ENCODE measurements around the gene SMPD1.
A peak's percentile ranks its signal among the peaks of the same experiment; 100 is the strongest.

Gene SMPD1

GRCh38 chr11:6389905-6390717, at the start of gene SMPD1:
TSS of gene SMPD1 (plus strand) at chr11:6390474. CDS start at chr11:6390599, 125 bp downstream.
- H3K27me3 Mint-ChIP-seq, result no peaks in the 10 kb centered on the region
- H3K36me3 Mint-ChIP-seq, result peaks cover 3% of the 10 kb centered on the region
- H3K4me1 Mint-ChIP-seq (ENCODE audit: low read depth), result peaks cover 60% of the 10 kb centered on the region
- no peaks in the 10 kb centered on the region for H3K9me3 Mint-ChIP-seq (ENCODE audit: low read depth)
- H3K27ac Mint-ChIP-seq, result peak within 1 kb of the TSS; percentile 98
- peak within 1 kb of the TSS; percentile 87 for H3K4me3 Mint-ChIP-seq

GRCh38 chr11:6345366-6345765, 44.9 kb upstream of the SMPD1 start:
- Mint-ChIP-seq H3K9me3 (ENCODE audit: low read depth) (no peaks in the 10 kb centered on the region), H3K4me1 (ENCODE audit: low read depth) (no peaks in the 10 kb centered on the region), H3K27ac (no peak overlapping the region), H3K4me3 (no peak overlapping the region), H3K36me3 (no peaks in the 10 kb centered on the region), H3K27me3 (no peaks in the 10 kb centered on the region)

- H3K36me3 Mint-ChIP-seq, result no peaks in the 10 kb centered on the region
- no peaks in the 10 kb centered on the region for H3K9me3 Mint-ChIP-seq (ENCODE audit: low read depth)
- H3K27me3 Mint-ChIP-seq, result no peaks in the 10 kb centered on the region
- H3K4me3 Mint-ChIP-seq, result no peak overlapping the region
- peaks cover 2% of the 10 kb centered on the region for H3K4me1 Mint-ChIP-seq (ENCODE audit: low read depth)
- H3K27ac Mint-ChIP-seq, result no peak overlapping the region
Observed at GRCh38 chr11:6350043-6350442, 40.2 kb upstream of the SMPD1 start.

GRCh38 chr11:6350486-6350885, 39.8 kb upstream of the SMPD1 start:
- no peaks in the 10 kb centered on the region for H3K27me3 Mint-ChIP-seq
- H3K9me3 Mint-ChIP-seq (ENCODE audit: low read depth), result no peaks in the 10 kb centered on the region
- H3K4me3 Mint-ChIP-seq, result no peak overlapping the region
- H3K36me3 Mint-ChIP-seq, result no peaks in the 10 kb centered on the region
- peaks cover 2% of the 10 kb centered on the region for H3K4me1 Mint-ChIP-seq (ENCODE audit: low read depth)
- H3K27ac Mint-ChIP-seq, result no peak overlapping the region

- H3K27ac Mint-ChIP-seq, result peak overlapping the region; percentile 35
- no peaks in the 10 kb centered on the region for H3K9me3 Mint-ChIP-seq (ENCODE audit: low read depth)
- no peaks in the 10 kb centered on the region for H3K27me3 Mint-ChIP-seq
- no peak overlapping the region for H3K4me3 Mint-ChIP-seq
- peaks cover 2% of the 10 kb centered on the region for H3K4me1 Mint-ChIP-seq (ENCODE audit: low read depth)
- H3K36me3 Mint-ChIP-seq, result no peaks in the 10 kb centered on the region
Observed at GRCh38 chr11:6351782-6352382, 38.4 kb upstream of the SMPD1 start.

GRCh38 chr11:6353367-6353987, 36.8 kb upstream of the SMPD1 start:
- peaks cover 4% of the 10 kb centered on the region for H3K4me1 Mint-ChIP-seq (ENCODE audit: low read depth)

GRCh38 chr11:6354651-6355485, 35.4 kb upstream of the SMPD1 start:
- H3K27me3 Mint-ChIP-seq, result no peaks in the 10 kb centered on the region
- no peak overlapping the region for H3K27ac Mint-ChIP-seq
- H3K4me3 Mint-ChIP-seq, result no peak overlapping the region
- H3K4me1 Mint-ChIP-seq (ENCODE audit: low read depth), result peaks cover 4% of the 10 kb centered on the region
- no peaks in the 10 kb centered on the region for H3K36me3 Mint-ChIP-seq
- no peaks in the 10 kb centered on the region for H3K9me3 Mint-ChIP-seq (ENCODE audit: low read depth)

More at GRCh38 chr11:6353367-6353987, 36.8 kb upstream of the SMPD1 start:
- Mint-ChIP-seq H3K27ac (no peak overlapping the region), H3K9me3 (ENCODE audit: low read depth) (no peaks in the 10 kb centered on the region), H3K4me3 (no peak overlapping the region), H3K36me3 (no peaks in the 10 kb centered on the region), H3K27me3 (no peaks in the 10 kb centered on the region)

- Mint-ChIP-seq H3K27me3 (no peaks in the 10 kb centered on the region), H3K9me3 (ENCODE audit: low read depth) (no peaks in the 10 kb centered on the region), H3K36me3 (no peaks in the 10 kb centered on the region), H3K4me1 (ENCODE audit: low read depth) (peaks cover 4% of the 10 kb centered on the region), H3K4me3 (no peak overlapping the region), H3K27ac (no peak overlapping the region)
Observed at GRCh38 chr11:6356503-6357055, 33.7 kb upstream of the SMPD1 start.

- Mint-ChIP-seq H3K36me3 (no peaks in the 10 kb centered on the region), H3K4me1 (ENCODE audit: low read depth) (peaks cover 4% of the 10 kb centered on the region), H3K27me3 (no peaks in the 10 kb centered on the region), H3K4me3 (no peak overlapping the region), H3K9me3 (ENCODE audit: low read depth) (no peaks in the 10 kb centered on the region), H3K27ac (no peak overlapping the region)
Observed at GRCh38 chr11:6357222-6357621, 33.1 kb upstream of the SMPD1 start.

GRCh38 chr11:6360183-6360582, 30.1 kb upstream of the SMPD1 start:
- H3K4me1 Mint-ChIP-seq (ENCODE audit: low read depth), result peaks cover 1% of the 10 kb centered on the region
- H3K9me3 Mint-ChIP-seq (ENCODE audit: low read depth), result no peaks in the 10 kb centered on the region
- H3K27ac Mint-ChIP-seq, result no peak overlapping the region
- H3K4me3 Mint-ChIP-seq, result no peak overlapping the region
- no peaks in the 10 kb centered on the region for H3K27me3 Mint-ChIP-seq
- H3K36me3 Mint-ChIP-seq, result no peaks in the 10 kb centered on the region

- H3K4me3 Mint-ChIP-seq, result no peak overlapping the region
- H3K27me3 Mint-ChIP-seq, result no peaks in the 10 kb centered on the region
- no peaks in the 10 kb centered on the region for H3K4me1 Mint-ChIP-seq (ENCODE audit: low read depth)
- no peaks in the 10 kb centered on the region for H3K9me3 Mint-ChIP-seq (ENCODE audit: low read depth)
- H3K36me3 Mint-ChIP-seq, result no peaks in the 10 kb centered on the region
- H3K27ac Mint-ChIP-seq, result no peak overlapping the region
Observed at GRCh38 chr11:6362185-6362872, 27.9 kb upstream of the SMPD1 start.

- H3K9me3 Mint-ChIP-seq (ENCODE audit: low read depth), result no peaks in the 10 kb centered on the region
- H3K27ac Mint-ChIP-seq, result no peak overlapping the region
- no peaks in the 10 kb centered on the region for H3K27me3 Mint-ChIP-seq
- no peak overlapping the region for H3K4me3 Mint-ChIP-seq
- H3K4me1 Mint-ChIP-seq (ENCODE audit: low read depth), result no peaks in the 10 kb centered on the region
- no peaks in the 10 kb centered on the region for H3K36me3 Mint-ChIP-seq
Observed at GRCh38 chr11:6362873-6363678, 27.2 kb upstream of the SMPD1 start.

- Mint-ChIP-seq H3K27ac (no peak overlapping the region), H3K4me3 (no peak overlapping the region), H3K27me3 (no peaks in the 10 kb centered on the region), H3K9me3 (ENCODE audit: low read depth) (no peaks in the 10 kb centered on the region), H3K4me1 (ENCODE audit: low read depth) (no peaks in the 10 kb centered on the region), H3K36me3 (no peaks in the 10 kb centered on the region)
Observed at GRCh38 chr11:6365659-6366058, 24.6 kb upstream of the SMPD1 start.

Measured in activated naive CD8-positive, alpha-beta T cell (primary cell).